ENCODE results near the gene DCST2. TPM values are rescaled to one million over a fixed set of nuclear protein-coding genes. Genes with fewer than 3 reads are reported as not detected.

The DCST2 gene
- total and polyA plus RNA-seq, 9 of the 15 experiments (the other 6 are each of a cell fraction or from before 2014, with no cell fraction given) = 0.09 to 0.49 (median 0.11) TPM; not detected in 3

DNA sequence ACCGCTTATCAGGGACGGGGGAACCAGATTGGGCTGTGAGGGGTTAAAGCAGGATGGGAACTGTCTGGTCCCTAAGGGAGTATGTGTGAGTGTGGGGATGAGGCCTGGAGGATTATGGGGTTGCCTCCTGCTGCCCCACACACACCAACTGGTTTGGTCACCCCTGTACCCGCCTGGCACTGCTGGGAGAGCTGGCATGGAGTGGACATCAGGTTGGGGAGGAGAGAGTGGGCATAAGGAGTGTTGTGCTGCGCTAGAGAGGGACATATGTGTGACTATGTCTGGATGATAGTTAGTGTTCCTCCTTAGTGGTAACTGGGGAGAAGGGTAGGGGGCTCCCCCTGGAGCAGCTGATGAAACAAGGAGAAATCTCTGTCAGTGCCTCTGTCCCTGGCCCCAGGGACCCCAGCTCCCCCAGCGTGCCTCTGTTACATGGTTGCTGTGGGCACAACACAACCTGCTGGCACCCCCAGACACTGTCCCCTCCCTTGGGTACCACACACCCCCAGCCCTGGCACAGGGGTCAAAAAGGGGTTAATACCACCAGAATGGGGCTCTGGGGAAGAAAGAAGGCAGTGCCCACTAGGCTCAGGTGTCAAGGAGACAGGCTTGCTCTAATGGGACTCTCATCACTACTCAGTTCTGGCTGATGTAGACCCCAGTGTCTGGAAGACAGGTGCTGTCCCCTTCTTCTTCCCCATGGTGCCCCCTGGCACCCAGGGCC is 29.1 kb downstream of the DCST2 start (continued):
- TF ChIP-seq, protein P1, sequence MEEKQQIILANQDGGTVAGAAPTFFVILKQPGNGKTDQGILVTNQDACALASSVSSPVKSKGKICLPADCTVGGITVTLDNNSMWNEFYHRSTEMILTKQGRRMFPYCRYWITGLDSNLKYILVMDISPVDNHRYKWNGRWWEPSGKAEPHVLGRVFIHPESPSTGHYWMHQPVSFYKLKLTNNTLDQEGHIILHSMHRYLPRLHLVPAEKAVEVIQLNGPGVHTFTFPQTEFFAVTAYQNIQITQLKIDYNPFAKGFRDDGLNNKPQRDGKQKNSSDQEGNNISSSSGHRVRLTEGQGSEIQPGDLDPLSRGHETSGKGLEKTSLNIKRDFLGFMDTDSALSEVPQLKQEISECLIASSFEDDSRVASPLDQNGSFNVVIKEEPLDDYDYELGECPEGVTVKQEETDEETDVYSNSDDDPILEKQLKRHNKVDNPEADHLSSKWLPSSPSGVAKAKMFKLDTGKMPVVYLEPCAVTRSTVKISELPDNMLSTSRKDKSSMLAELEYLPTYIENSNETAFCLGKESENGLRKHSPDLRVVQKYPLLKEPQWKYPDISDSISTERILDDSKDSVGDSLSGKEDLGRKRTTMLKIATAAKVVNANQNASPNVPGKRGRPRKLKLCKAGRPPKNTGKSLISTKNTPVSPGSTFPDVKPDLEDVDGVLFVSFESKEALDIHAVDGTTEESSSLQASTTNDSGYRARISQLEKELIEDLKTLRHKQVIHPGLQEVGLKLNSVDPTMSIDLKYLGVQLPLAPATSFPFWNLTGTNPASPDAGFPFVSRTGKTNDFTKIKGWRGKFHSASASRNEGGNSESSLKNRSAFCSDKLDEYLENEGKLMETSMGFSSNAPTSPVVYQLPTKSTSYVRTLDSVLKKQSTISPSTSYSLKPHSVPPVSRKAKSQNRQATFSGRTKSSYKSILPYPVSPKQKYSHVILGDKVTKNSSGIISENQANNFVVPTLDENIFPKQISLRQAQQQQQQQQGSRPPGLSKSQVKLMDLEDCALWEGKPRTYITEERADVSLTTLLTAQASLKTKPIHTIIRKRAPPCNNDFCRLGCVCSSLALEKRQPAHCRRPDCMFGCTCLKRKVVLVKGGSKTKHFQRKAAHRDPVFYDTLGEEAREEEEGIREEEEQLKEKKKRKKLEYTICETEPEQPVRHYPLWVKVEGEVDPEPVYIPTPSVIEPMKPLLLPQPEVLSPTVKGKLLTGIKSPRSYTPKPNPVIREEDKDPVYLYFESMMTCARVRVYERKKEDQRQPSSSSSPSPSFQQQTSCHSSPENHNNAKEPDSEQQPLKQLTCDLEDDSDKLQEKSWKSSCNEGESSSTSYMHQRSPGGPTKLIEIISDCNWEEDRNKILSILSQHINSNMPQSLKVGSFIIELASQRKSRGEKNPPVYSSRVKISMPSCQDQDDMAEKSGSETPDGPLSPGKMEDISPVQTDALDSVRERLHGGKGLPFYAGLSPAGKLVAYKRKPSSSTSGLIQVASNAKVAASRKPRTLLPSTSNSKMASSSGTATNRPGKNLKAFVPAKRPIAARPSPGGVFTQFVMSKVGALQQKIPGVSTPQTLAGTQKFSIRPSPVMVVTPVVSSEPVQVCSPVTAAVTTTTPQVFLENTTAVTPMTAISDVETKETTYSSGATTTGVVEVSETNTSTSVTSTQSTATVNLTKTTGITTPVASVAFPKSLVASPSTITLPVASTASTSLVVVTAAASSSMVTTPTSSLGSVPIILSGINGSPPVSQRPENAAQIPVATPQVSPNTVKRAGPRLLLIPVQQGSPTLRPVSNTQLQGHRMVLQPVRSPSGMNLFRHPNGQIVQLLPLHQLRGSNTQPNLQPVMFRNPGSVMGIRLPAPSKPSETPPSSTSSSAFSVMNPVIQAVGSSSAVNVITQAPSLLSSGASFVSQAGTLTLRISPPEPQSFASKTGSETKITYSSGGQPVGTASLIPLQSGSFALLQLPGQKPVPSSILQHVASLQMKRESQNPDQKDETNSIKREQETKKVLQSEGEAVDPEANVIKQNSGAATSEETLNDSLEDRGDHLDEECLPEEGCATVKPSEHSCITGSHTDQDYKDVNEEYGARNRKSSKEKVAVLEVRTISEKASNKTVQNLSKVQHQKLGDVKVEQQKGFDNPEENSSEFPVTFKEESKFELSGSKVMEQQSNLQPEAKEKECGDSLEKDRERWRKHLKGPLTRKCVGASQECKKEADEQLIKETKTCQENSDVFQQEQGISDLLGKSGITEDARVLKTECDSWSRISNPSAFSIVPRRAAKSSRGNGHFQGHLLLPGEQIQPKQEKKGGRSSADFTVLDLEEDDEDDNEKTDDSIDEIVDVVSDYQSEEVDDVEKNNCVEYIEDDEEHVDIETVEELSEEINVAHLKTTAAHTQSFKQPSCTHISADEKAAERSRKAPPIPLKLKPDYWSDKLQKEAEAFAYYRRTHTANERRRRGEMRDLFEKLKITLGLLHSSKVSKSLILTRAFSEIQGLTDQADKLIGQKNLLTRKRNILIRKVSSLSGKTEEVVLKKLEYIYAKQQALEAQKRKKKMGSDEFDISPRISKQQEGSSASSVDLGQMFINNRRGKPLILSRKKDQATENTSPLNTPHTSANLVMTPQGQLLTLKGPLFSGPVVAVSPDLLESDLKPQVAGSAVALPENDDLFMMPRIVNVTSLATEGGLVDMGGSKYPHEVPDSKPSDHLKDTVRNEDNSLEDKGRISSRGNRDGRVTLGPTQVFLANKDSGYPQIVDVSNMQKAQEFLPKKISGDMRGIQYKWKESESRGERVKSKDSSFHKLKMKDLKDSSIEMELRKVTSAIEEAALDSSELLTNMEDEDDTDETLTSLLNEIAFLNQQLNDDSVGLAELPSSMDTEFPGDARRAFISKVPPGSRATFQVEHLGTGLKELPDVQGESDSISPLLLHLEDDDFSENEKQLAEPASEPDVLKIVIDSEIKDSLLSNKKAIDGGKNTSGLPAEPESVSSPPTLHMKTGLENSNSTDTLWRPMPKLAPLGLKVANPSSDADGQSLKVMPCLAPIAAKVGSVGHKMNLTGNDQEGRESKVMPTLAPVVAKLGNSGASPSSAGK (IDR thresholded peaks at IDR 0.05) = no peak
- TF ChIP-seq DIDO1 (tag; IDR thresholded peaks at IDR 0.05; ENCODE audit: low read depth) (no peak), ZNF764 (CRISPR knock-in tag; IDR thresholded peaks at IDR 0.05; ENCODE audit: low read depth) (no peak), RBM22 (IDR thresholded peaks at IDR 0.05; ENCODE audit: low read depth, low read length, poor library complexity, severe bottlenecking) (no peak), NR3C1 (CRISPR knock-in tag; IDR thresholded peaks at IDR 0.05) (no peak), RBM25 (IDR thresholded peaks at IDR 0.05; ENCODE audit: low read depth, low read length, severe bottlenecking) (no peak)
- TF ChIP-seq, protein P2, sequence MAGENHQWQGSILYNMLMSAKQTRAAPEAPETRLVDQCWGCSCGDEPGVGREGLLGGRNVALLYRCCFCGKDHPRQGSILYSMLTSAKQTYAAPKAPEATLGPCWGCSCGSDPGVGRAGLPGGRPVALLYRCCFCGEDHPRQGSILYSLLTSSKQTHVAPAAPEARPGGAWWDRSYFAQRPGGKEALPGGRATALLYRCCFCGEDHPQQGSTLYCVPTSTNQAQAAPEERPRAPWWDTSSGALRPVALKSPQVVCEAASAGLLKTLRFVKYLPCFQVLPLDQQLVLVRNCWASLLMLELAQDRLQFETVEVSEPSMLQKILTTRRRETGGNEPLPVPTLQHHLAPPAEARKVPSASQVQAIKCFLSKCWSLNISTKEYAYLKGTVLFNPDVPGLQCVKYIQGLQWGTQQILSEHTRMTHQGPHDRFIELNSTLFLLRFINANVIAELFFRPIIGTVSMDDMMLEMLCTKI (IDR thresholded peaks at IDR 0.05; ENCODE audit: partially characterized antibody) = no peak
- TF ChIP-seq, protein P3, sequence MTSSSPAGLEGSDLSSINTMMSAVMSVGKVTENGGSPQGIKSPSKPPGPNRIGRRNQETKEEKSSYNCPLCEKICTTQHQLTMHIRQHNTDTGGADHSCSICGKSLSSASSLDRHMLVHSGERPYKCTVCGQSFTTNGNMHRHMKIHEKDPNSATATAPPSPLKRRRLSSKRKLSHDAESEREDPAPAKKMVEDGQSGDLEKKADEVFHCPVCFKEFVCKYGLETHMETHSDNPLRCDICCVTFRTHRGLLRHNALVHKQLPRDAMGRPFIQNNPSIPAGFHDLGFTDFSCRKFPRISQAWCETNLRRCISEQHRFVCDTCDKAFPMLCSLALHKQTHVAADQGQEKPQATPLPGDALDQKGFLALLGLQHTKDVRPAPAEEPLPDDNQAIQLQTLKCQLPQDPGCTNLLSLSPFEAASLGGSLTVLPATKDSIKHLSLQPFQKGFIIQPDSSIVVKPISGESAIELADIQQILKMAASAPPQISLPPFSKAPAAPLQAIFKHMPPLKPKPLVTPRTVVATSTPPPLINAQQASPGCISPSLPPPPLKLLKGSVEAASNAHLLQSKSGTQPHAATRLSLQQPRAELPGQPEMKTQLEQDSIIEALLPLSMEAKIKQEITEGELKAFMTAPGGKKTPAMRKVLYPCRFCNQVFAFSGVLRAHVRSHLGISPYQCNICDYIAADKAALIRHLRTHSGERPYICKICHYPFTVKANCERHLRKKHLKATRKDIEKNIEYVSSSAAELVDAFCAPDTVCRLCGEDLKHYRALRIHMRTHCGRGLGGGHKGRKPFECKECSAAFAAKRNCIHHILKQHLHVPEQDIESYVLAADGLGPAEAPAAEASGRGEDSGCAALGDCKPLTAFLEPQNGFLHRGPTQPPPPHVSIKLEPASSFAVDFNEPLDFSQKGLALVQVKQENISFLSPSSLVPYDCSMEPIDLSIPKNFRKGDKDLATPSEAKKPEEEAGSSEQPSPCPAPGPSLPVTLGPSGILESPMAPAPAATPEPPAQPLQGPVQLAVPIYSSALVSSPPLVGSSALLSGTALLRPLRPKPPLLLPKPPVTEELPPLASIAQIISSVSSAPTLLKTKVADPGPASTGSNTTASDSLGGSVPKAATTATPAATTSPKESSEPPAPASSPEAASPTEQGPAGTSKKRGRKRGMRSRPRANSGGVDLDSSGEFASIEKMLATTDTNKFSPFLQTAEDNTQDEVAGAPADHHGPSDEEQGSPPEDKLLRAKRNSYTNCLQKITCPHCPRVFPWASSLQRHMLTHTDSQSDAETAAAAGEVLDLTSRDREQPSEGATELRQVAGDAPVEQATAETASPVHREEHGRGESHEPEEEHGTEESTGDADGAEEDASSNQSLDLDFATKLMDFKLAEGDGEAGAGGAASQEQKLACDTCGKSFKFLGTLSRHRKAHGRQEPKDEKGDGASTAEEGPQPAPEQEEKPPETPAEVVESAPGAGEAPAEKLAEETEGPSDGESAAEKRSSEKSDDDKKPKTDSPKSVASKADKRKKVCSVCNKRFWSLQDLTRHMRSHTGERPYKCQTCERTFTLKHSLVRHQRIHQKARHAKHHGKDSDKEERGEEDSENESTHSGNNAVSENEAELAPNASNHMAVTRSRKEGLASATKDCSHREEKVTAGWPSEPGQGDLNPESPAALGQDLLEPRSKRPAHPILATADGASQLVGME (CRISPR knock-in tag; IDR thresholded peaks at IDR 0.05) = no peak

Measured in K562 (cell line).